Adrenal gland (tissue), 12 donors: ENCODE measurements around the gene C2CD3. TPM values are rescaled to one million over a fixed set of nuclear protein-coding genes. Genes with fewer than 3 reads are reported as not detected.

ENCODE experiments used
- DNase-seq, 7 donors: peaks; one replicate each; pipeline ENCODE4 v3.0.0-alpha.2; 2019 to 2020
- H3K27ac ChIP-seq, 5 donors: fragments of 200-600 bp; sonication (generic) in 4 of 5; 1 replicate in 3 of 5; 2 replicates in 2 of 5; pipeline versions ENCODE4 v1.5.1 to v1.8.0; 2016 to 2020; ENCODE audit warnings: mild to moderate bottlenecking in 1 of 5
- H3K27me3 ChIP-seq: fragments of 200-600 bp; 2 replicates; pipeline ENCODE4 v1.8.0; 2021
- H3K36me3 ChIP-seq, 2 donors: fragments of 200-600 bp; replicated peaks in 1 of 2; 1 replicate in 1 of 2; 2 replicates in 1 of 2; pipeline versions ENCODE4 v1.5.1 to v1.8.0; 2018 to 2022
- H3K4me1 ChIP-seq, 2 donors: fragments of 200-600 bp; replicated peaks in 1 of 2; 1 replicate in 1 of 2; 2 replicates in 1 of 2; pipeline versions ENCODE4 v1.5.1 to v1.8.0; 2018 to 2021
- H3K4me3 ChIP-seq, 4 donors: fragments of 200-600 bp; sonication (generic) in 3 of 4; one replicate each; pipeline ENCODE4 v1.5.1; 2016 to 2018
- H3K9me3 ChIP-seq, 3 donors: fragments of 200-600 bp; sonication (generic) in 1 of 3; replicated peaks in 1 of 3; 1 replicate in 2 of 3; 2 replicates in 1 of 3; pipeline versions ENCODE4 v1.5.1 to v1.8.0; 2016 to 2021
- POLR2A ChIP-seq, 2 donors: fragments of 450-650 bp; IDR thresholded peaks; one replicate each; pipeline ENCODE4 v1.6.1; 2017; ENCODE audit warnings: antibody characterized with exemption in 2 of 2, mild to moderate bottlenecking in 2 of 2, moderate library complexity in 1 of 2
- WGBS, 4 donors: extraction: QIAGEN DNeasy Blood & Tissue Kit in 2 of 4; methylation state at CpG; one replicate each; pipeline versions ENCODE4 v1.1.5 to v1.1.7; 2013 to 2017; 5-methylcytosine and 5-hydroxymethylcytosine counted together
- intact Hi-C, 2 donors: fragments of 100-400 bp; cut with DNase I; formaldehyde crosslinking; loops; one replicate each; pipeline versions ENCODE4 v1.14.1 to v1.15.0; 2022 to 2023
- polyA plus RNA-seq, 3 donors: library from polyadenylated mRNA; stranded (reverse); fragments of 200-250 nt in 2 of 3; fragments of 350-450 nt in 1 of 3; fragmentation: Illumina TruSeq in 1 of 3; extraction: RNeasy Lipid Tissue Mini Kit (QIAGEN cat#74804) in 1 of 3; gene quantifications; one replicate each; pipeline ENCODE4 v1.2.3, GENCODE V29; 2013 to 2014
- total RNA-seq, 9 donors: library from RNA; depleted of rRNA in 4 of 9; stranded (reverse); fragments of >200 nt in 4 of 9; fragments of 120-200 nt in 1 of 9; fragmentation: NEBNext Ultra II Directional in 1 of 9; extraction: Animal tissue kit (Norgen Biotek cat#: 25700) in 1 of 9; gene quantifications; one replicate each; pipeline versions ENCODE4 v1.1.0 to v1.2.4, GENCODE V29; 2013 to 2023
- TF ChIP-seq, protein P1 (sequence below), 6 experiments: fragments of 450-650 bp in 4 of 6; fragments of 200-600 bp in 2 of 6; sonication (generic) in 1 of 6; IDR thresholded peaks; 1 replicate in 5 of 6; 2 replicates in 1 of 6; pipeline versions ENCODE4 v1.5.1 to v1.8.0; 2016 to 2021; ENCODE audit warnings: antibody characterized with exemption in 6 of 6, mild to moderate bottlenecking in 2 of 6, moderate library complexity in 1 of 6
- donor health status: healthy with polysubstance abuse.
- donor health status: Bipolar disorder and iron deficiency.
- donor health status: DM: yes; HTN: yes; CAD: no.
- donor health status: DM: no; HTN: no; CAD: no.
- donor health status: DM: no; HTN: no; CAD: no.
- donor health status: DM: yes; HTN: yes; CAD: no.

C2CD3 gene
- total and polyA plus RNA-seq, 12 donors: 14.5 to 42.8 (median 25.5) TPM

DNA sequence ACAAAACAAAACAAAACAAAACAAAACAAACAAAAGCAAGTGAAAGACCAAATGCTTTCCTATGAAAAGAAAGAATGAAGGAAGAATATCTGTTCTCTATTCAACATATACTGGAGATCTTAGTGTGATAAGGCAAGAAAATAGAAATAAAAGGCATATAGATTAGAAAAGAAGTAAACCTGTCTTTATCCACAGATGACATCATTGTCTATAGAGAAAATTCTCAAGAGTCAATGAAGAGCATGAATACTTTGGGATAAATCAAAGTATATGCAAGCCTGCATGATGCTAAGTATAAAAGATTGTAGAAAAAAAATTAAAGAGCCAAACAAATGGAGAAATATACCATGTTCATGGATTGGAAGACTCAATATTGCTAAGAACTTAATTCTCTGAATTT is 17.6 kb downstream of the C2CD3 start:
- TF ChIP-seq, protein P1, sequence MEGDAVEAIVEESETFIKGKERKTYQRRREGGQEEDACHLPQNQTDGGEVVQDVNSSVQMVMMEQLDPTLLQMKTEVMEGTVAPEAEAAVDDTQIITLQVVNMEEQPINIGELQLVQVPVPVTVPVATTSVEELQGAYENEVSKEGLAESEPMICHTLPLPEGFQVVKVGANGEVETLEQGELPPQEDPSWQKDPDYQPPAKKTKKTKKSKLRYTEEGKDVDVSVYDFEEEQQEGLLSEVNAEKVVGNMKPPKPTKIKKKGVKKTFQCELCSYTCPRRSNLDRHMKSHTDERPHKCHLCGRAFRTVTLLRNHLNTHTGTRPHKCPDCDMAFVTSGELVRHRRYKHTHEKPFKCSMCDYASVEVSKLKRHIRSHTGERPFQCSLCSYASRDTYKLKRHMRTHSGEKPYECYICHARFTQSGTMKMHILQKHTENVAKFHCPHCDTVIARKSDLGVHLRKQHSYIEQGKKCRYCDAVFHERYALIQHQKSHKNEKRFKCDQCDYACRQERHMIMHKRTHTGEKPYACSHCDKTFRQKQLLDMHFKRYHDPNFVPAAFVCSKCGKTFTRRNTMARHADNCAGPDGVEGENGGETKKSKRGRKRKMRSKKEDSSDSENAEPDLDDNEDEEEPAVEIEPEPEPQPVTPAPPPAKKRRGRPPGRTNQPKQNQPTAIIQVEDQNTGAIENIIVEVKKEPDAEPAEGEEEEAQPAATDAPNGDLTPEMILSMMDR (IDR thresholded peaks at IDR 0.05): no peak
- TF ChIP-seq POLR2A (IDR thresholded peaks at IDR 0.05): no peak
- Histone ChIP-seq H3K27ac (no peak overlapping the region), H3K9me3 (peaks cover 0 to 7% (median 0%) of the 10 kb centered on the region in 3 donors), H3K4me1 (peaks cover 9 to 20% of the 10 kb centered on the region in 2 donors), H3K4me3 (no peak overlapping the region), H3K27me3 (no peaks in the 10 kb centered on the region), H3K36me3 (no peaks in the 10 kb centered on the region)
- no peak for DNase-seq
- intact Hi-C loops: no loop called here

GRCh38 chr11:74147199-74147929 is 23.4 kb downstream of the C2CD3 start:
- no peaks in the 10 kb centered on the region for H3K27me3 ChIP-seq
- DNase-seq: peak; percentile 36 to 80 (median 59)
- H3K4me1 ChIP-seq: peaks cover 15 to 21% of the 10 kb centered on the region in 2 donors
- peak overlapping the region in 4 of 5 donors; percentile 78 to 87 (median 84) for H3K27ac ChIP-seq
- no peaks in the 10 kb centered on the region for H3K9me3 ChIP-seq
- no peaks in the 10 kb centered on the region for H3K36me3 ChIP-seq
- intact Hi-C loops: no loop called here
- 53 to 59% (median 55%) methylated on average over 5 of the region's 5 CpGs for WGBS, 4 donors
- TF ChIP-seq, protein P1 (IDR thresholded peaks at IDR 0.05): no peak
- TF ChIP-seq POLR2A (IDR thresholded peaks at IDR 0.05): no peak
- H3K4me3 ChIP-seq: peak overlapping the region in 1 of 4 donors; percentile 22

GRCh38 chr11:74144592-74144991 is 26.2 kb downstream of the C2CD3 start:
- 96 to 100% (median 99%) methylated on average over 4 of the region's 4 CpGs for WGBS, 4 donors
- intact Hi-C loops: no loop called here
- no peaks in the 10 kb centered on the region for H3K27me3 ChIP-seq
- H3K4me1 ChIP-seq: peaks cover 15 to 34% of the 10 kb centered on the region in 2 donors
- TF ChIP-seq, protein P1 (IDR thresholded peaks at IDR 0.05): no peak
- TF ChIP-seq POLR2A (IDR thresholded peaks at IDR 0.05): no peak
- H3K4me3 ChIP-seq: no peak overlapping the region
- H3K36me3 ChIP-seq: no peaks in the 10 kb centered on the region
- H3K9me3 ChIP-seq: no peaks in the 10 kb centered on the region
- H3K27ac ChIP-seq: no peak overlapping the region
- DNase-seq: no peak

DNA sequence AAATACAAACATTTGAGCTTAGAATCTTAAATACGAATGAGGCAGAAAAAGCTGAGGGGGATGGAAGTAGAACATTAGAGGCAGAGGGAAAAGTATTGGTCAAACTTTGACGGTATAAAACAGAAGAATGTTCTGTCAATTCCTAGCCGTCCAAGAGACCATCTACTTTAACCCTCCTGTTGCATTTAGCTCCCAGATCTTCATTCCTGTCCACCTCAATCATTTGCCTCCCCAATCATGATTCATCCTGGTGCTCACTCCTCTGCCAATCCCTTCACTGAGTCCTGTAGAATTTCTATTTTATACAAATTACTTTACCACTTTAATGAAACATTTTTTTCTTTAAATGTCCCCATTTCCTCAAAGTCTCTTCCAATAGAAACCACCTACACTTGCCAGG is 28.2 kb downstream of the C2CD3 start:
- WGBS, 4 donors: 89 to 96% (median 92%) methylated on average over 3 of the region's 3 CpGs
- intact Hi-C loops: no loop called here
- H3K27ac ChIP-seq: no peak overlapping the region
- no peaks in the 10 kb centered on the region for H3K36me3 ChIP-seq
- TF ChIP-seq, protein P1 (IDR thresholded peaks at IDR 0.05): no peak
- TF ChIP-seq POLR2A (IDR thresholded peaks at IDR 0.05): no peak
- no peak overlapping the region for H3K4me3 ChIP-seq
- no peaks in the 10 kb centered on the region for H3K27me3 ChIP-seq
- H3K9me3 ChIP-seq: no peaks in the 10 kb centered on the region
- no peak for DNase-seq
- peaks cover 17 to 40% of the 10 kb centered on the region in 2 donors for H3K4me1 ChIP-seq
